Measurements from ENCODE around the gene CBLC. TPM values are rescaled to one million over a fixed set of nuclear protein-coding genes. Genes with fewer than 3 reads are reported as not detected.

Gene CBLC
- total and polyA plus RNA-seq, 2 of the 4 experiments (the other 2 are of a cell fraction): not detected

DNA sequence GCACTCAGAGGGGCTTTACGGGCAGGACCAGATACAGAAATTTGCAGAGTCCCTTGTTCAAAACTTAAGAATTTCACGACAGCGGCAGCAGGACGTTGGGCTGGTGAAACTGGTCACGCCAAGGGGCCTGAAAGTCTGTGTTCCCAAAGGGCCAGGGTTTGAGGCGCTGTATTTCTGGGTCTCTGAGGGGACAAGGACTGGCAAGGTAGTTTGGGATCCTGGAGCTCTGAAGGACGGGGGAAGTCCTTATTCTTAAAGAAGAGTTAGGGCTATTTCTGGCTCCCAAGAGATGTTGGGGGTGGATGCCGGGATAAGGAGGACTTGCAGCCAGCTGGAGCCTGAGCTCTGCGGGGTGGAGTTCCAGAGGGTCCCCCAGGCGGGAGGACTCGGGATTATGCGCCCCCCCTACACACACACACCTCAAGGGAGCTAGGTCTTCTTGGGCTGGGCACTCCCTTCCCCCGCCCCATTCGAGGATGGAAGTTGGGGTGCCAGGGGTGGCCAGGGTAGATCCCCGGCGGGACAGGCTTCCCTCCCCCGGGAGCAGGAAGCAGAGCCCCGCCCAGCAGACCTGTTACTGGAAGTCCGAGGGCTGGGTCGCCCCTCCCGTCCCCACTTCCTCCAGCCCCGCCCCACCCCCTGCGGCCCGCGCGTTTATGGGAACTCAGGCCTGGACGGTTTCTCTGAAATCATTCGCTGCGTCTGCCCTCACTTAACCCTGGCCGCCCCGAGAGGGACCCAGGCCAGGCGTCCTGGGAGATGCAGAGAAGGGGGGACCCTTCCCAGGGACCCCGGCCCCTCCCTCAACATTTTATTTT is 23.5 kb upstream of the CBLC start:
- peak overlapping the region; percentile 98 for H2BK120ac ChIP-seq (ENCODE audit: low read depth, low read length)
- peak overlapping the region; percentile 99 for H3K23ac ChIP-seq (ENCODE audit: low read depth, low read length)
- peak overlapping the region; percentile 97 for H2AK9ac ChIP-seq (replicated peaks; ENCODE audit: low read depth, low read length, poor library complexity)
- H3K27ac ChIP-seq (ENCODE audit: insufficient read depth, low read length): peak overlapping the region; percentile 85
- in situ Hi-C loops (cut with MboI; ENCODE audit: low sequenced_read_pairs) (no loop called here), intact Hi-C loops (cut with micrococcal nuclease) (no loop called here), dilution Hi-C loops (cut with HindIII; ENCODE audit: low sequenced_read_pairs, unreplicated experiment) (no loop called here)
- peak overlapping the region; percentile 92 for H3K56ac ChIP-seq (ENCODE audit: extremely low read depth, insufficient read depth, low read length)
- H4K8ac ChIP-seq (ENCODE audit: low read depth in 2 of 2, low read length in 2 of 2): peak overlapping the region; percentile 92 to 97
- H2BK5ac ChIP-seq (ENCODE audit: low read depth, low read length, poor library complexity, severe bottlenecking): peak overlapping the region; percentile 80
- peaks cover 57% of the 10 kb centered on the region for H3K4me1 ChIP-seq (ENCODE audit: control insufficient read depth, insufficient read depth, low read length)
- DNase-seq (peak; percentile 77), ATAC-seq (ENCODE audit: low read depth) (peak; percentile 38)
- CTCF ChIA-PET: no interaction called here
- H3K14ac ChIP-seq (replicated peaks; ENCODE audit: low read depth, low read length): peak overlapping the region; percentile 97
- peak overlapping the region; percentile 96 for H4K91ac ChIP-seq (ENCODE audit: insufficient read depth, low read depth, low read length)
- H3K79me1 ChIP-seq (ENCODE audit: low read depth in 1 of 2, low read length in 2 of 2): peaks cover 31 to 80% of the 10 kb centered on the region in 2 experiments
- no TSS peak for BruUV-seq (replicated peaks)
- peak overlapping the region; percentile 73 for H4K5ac ChIP-seq (ENCODE audit: low read depth, low read length)
- H3K36me3 ChIP-seq (ENCODE audit: control insufficient read depth, insufficient read depth, low read length): peaks cover 56% of the 10 kb centered on the region
- no peaks in the 10 kb centered on the region for H3K9me3 ChIP-seq (ENCODE audit: control insufficient read depth, insufficient read depth, low read length)
- POLR2A ChIA-PET (ENCODE audit: unreplicated experiment): interaction anchor here (0.6 to 0.9 kb wide), 3 partner anchors 30 to 38 kb away, joined by 3 to 8 read pairs (median 3); no protein-coding TSS in a partner anchor
- H3K9ac ChIP-seq (ENCODE audit: low read depth, low read length): peak overlapping the region; percentile 66
- peak overlapping the region; percentile 98 for H2AK5ac ChIP-seq (ENCODE audit: low read depth, low read length)
- H2BK15ac ChIP-seq (ENCODE audit: low read depth, low read length): peak overlapping the region; percentile 86; the same call in 2 of the 3 replicates
- peaks cover 36% of the 10 kb centered on the region for H4K20me1 ChIP-seq (ENCODE audit: insufficient read depth, low read length)
- peaks cover 16% of the 10 kb centered on the region for H3K9me1 ChIP-seq (ENCODE audit: insufficient read depth, low read length)
- 0% methylated on average over 1 of the region's 33 CpGs; no CpG with 5 or more reads in 1 of the 2 experiments for WGBS, 2 experiments (ENCODE audit: extremely low coverage in 2 of 2, insufficient read length in 1 of 2)
- TF ChIP-seq POLR2A (IDR thresholded peaks at IDR 0.05; ENCODE audit: low read depth, low read length) (no peak), MAZ (IDR thresholded peaks at IDR 0.05; ENCODE audit: borderline replicate concordance, low read depth, low read length) (peak; percentile 55; the same call in 1 of the 2 replicates)
- H3K4ac ChIP-seq (ENCODE audit: low read depth, low read length): peak overlapping the region; percentile 98
- no peaks in the 10 kb centered on the region for H3K27me3 ChIP-seq (ENCODE audit: control insufficient read depth, insufficient read depth, low read length)
- H2BK20ac ChIP-seq (ENCODE audit: low read depth, low read length): peak overlapping the region; percentile 94
- peak overlapping the region; percentile 38 for H3K4me3 ChIP-seq (ENCODE audit: insufficient read depth, low read depth, low read length)
- H2AFZ ChIP-seq (replicated peaks; ENCODE audit: low read length, poor library complexity): peak overlapping the region; percentile 78
- peak overlapping the region; percentile 85 for H3K4me2 ChIP-seq (ENCODE audit: low read depth, low read length)
- peak overlapping the region; percentile 78 for H3K18ac ChIP-seq (ENCODE audit: low read depth, low read length)

Measured in IMR-90 (cell line).